ENCODE results near the gene NXPE3.

NXPE3 gene

DNA sequence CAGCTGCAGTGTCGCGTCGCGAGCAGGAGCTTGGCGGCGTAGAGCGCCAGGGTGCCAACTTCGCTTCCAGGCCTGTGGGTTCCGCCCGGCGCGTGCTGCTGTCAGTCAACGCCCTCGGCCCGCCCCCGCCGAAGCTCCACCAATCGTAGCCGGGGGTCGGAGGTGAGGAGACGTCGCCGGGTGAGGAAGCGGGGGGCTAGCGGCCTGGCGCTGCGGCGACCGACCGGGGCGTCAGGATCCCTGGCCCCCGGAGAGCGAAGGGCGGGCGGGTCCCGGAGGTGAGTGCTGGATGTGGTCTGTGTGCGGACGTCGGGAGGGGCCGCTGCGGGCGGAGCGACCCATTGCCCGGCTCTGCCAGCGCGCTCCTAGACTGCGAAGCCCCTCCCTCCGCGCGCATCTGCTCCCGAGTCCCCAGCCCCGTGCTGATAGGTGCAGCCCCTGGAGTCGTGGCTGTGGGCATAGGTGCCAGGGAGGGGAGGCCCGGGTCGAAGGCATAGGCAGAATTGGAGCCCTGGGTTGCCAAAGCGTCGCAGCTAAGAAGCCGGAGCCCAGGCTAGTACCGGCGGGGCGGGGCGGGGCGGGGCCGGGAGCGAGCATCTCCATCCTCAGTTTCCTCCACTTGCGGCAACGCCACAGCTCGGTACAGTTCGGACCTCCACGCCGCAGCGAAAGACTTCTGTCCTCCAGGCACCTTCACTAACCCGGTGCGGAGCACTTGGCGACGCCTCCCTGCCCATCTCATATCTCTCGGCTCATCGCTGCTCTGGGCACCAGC is at the start of gene NXPE3:
Gene NXPE3, plus strand, starts transcription at position 165 of the 775 bp plus-strand sequence. CDS start 6,386 bp downstream, outside the sequence.
- H3K79me2 ChIP-seq (ENCODE audit: insufficient read depth, low read length): peaks cover 23% of the 10 kb centered on the region
- H3K9ac ChIP-seq (ENCODE audit: low read length): peak within 1 kb of the TSS; percentile 71
- no peaks in the 10 kb centered on the region for H4K20me1 ChIP-seq (ENCODE audit: insufficient read depth, low read length)
- H3K27me3 ChIP-seq (ENCODE audit: insufficient read depth, low read length): no peaks in the 10 kb centered on the region
- peaks cover 11% of the 10 kb centered on the region for H3K36me3 ChIP-seq (ENCODE audit: insufficient read depth, low read length)
- peak within 1 kb of the TSS; percentile 81 for H3K4me2 ChIP-seq (ENCODE audit: low read length)
- peak within 1 kb of the TSS; percentile 78 for H3K4me3 ChIP-seq (ENCODE audit: low read depth, low read length, poor library complexity, severe bottlenecking)
- TF ChIP-seq CTCF (IDR thresholded peaks at IDR 0.05; ENCODE audit: low read length) (peak; percentile 10; the same call in 1 of the 2 replicates), EZH2 (IDR thresholded peaks at IDR 0.05; ENCODE audit: borderline replicate concordance, low read length) (no peak)
- no peaks in the 10 kb centered on the region for H3K9me2 ChIP-seq (ENCODE audit: low read depth, low read length)
- peaks cover 44% of the 10 kb centered on the region for H3K4me1 ChIP-seq (ENCODE audit: insufficient read depth, low read length, severe bottlenecking)
- no peaks in the 10 kb centered on the region for H3F3A ChIP-seq (ENCODE audit: insufficient read depth, low read length)
- no peaks in the 10 kb centered on the region for H3K9me3 ChIP-seq (ENCODE audit: low read length)
- peak within 1 kb of the TSS; percentile 54 for H3K27ac ChIP-seq (ENCODE audit: low read depth, low read length, poor library complexity, severe bottlenecking)
- peak within 1 kb of the TSS; percentile 61; the same call in 1 of the 2 replicates for H2AFZ ChIP-seq (ENCODE audit: low read length)

DNA sequence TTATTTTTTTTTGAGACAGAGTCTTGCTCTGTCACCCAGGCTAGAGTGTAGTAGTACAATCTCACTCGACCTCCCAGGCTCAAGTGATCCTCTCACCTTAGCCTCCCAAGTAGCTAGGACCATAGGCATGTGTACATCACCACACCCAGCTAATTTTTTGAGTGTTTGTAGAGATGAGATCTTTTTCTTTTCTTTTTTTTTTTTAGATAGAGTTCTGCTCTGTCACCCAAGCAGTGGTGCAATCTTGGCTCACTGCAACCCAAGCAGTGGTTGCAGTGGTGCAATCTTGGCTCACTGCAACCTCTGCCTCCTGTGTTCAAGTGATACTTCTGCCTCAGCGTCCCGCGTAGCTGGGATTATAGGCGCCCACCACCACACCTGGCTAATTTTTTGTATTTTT is 49.4 kb upstream of the NXPE3 start:
- no peak overlapping the region for H3K27ac ChIP-seq (ENCODE audit: low read depth, low read length, poor library complexity, severe bottlenecking)
- peaks cover 12% of the 10 kb centered on the region for H3K79me2 ChIP-seq (ENCODE audit: insufficient read depth, low read length)
- no peaks in the 10 kb centered on the region for H3F3A ChIP-seq (ENCODE audit: insufficient read depth, low read length)
- peaks cover 11% of the 10 kb centered on the region for H3K4me1 ChIP-seq (ENCODE audit: insufficient read depth, low read length, severe bottlenecking)
- no peak for TF ChIP-seq EZH2 (IDR thresholded peaks at IDR 0.05; ENCODE audit: borderline replicate concordance, low read length)
- no peak for TF ChIP-seq CTCF (IDR thresholded peaks at IDR 0.05; ENCODE audit: low read length)
- H3K4me3 ChIP-seq (ENCODE audit: low read depth, low read length, poor library complexity, severe bottlenecking): no peak overlapping the region
- H3K27me3 ChIP-seq (ENCODE audit: insufficient read depth, low read length): no peaks in the 10 kb centered on the region
- no peaks in the 10 kb centered on the region for H4K20me1 ChIP-seq (ENCODE audit: insufficient read depth, low read length)
- no peak overlapping the region for H3K9ac ChIP-seq (ENCODE audit: low read length)
- H3K9me2 ChIP-seq (ENCODE audit: low read depth, low read length): no peaks in the 10 kb centered on the region
- no peaks in the 10 kb centered on the region for H3K9me3 ChIP-seq (ENCODE audit: low read length)
- H3K4me2 ChIP-seq (ENCODE audit: low read length): no peak overlapping the region
- H3K36me3 ChIP-seq (ENCODE audit: insufficient read depth, low read length): peaks cover 70% of the 10 kb centered on the region
- no peak overlapping the region for H2AFZ ChIP-seq (ENCODE audit: low read length)

DNA sequence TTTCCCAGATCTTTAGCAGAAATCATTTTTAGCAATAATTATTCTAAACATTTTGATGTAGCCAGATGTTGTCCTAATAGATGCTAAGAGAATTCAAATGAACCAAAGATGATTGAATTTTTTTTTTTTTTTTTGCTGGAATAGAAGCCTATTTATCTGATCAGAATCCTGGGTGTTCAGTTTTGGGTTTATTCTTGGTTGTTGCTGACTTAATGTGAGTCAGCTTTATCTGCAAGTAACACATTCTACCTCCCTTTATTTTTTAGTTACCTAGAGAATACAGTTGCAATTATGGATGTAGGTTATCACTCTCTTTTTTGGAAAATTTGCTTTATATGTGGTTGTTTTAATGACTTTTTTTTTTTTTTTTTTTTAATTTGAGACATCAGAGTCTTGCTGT is 48.2 kb upstream of the NXPE3 start:
- H3K9me2 ChIP-seq (ENCODE audit: low read depth, low read length): no peaks in the 10 kb centered on the region
- H3K79me2 ChIP-seq (ENCODE audit: insufficient read depth, low read length): peaks cover 5% of the 10 kb centered on the region
- no peak overlapping the region for H2AFZ ChIP-seq (ENCODE audit: low read length)
- no peaks in the 10 kb centered on the region for H4K20me1 ChIP-seq (ENCODE audit: insufficient read depth, low read length)
- no peaks in the 10 kb centered on the region for H3F3A ChIP-seq (ENCODE audit: insufficient read depth, low read length)
- H3K4me3 ChIP-seq (ENCODE audit: low read depth, low read length, poor library complexity, severe bottlenecking): no peak overlapping the region
- H3K4me2 ChIP-seq (ENCODE audit: low read length): no peak overlapping the region
- H3K36me3 ChIP-seq (ENCODE audit: insufficient read depth, low read length): peaks cover 83% of the 10 kb centered on the region
- no peaks in the 10 kb centered on the region for H3K27me3 ChIP-seq (ENCODE audit: insufficient read depth, low read length)
- TF ChIP-seq EZH2 (IDR thresholded peaks at IDR 0.05; ENCODE audit: borderline replicate concordance, low read length): no peak
- TF ChIP-seq CTCF (IDR thresholded peaks at IDR 0.05; ENCODE audit: low read length): no peak
- H3K9ac ChIP-seq (ENCODE audit: low read length): no peak overlapping the region
- no peaks in the 10 kb centered on the region for H3K9me3 ChIP-seq (ENCODE audit: low read length)
- no peak overlapping the region for H3K27ac ChIP-seq (ENCODE audit: low read depth, low read length, poor library complexity, severe bottlenecking)
- peaks cover 9% of the 10 kb centered on the region for H3K4me1 ChIP-seq (ENCODE audit: insufficient read depth, low read length, severe bottlenecking)

Data from OCI-LY1 (cell line).